OCI-M1 (cell line): ENCODE data around the gene RGR.
A peak's percentile ranks its signal among the peaks of the same experiment; 100 is the strongest.

Experiments
- DNase-seq: peaks from one replicate; lab custom pipeline; 2025; lab: John Stamatoyannopoulos, UW

The RGR gene

GRCh38 chr10:84296091-84296981 is 51.5 kb downstream of the RGR start:
- DNase-seq = no peak

DNA sequence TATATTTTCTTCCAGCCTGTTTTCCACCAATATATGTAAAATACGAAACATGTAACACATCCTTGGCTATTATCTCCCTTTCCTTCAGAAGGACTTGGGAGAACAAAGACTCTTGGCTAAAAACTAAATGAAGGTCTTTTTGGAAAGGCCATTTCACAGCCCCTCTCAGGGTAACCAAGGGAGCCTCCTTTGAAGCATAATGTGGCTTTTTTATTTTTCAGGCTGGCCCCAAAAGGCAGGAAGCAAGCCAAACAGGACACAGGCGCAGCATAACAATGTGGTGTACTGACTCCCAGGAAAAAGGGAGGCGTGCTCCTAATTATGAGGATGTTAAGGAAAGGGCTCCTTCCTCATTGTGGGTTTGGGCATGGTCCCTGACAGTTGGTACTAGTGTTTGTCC is 53.2 kb downstream of the RGR start:
- no peak for DNase-seq

- no peak for DNase-seq
Measured at GRCh38 chr10:84302223-84302622, 57.4 kb downstream of the RGR start.

DNA sequence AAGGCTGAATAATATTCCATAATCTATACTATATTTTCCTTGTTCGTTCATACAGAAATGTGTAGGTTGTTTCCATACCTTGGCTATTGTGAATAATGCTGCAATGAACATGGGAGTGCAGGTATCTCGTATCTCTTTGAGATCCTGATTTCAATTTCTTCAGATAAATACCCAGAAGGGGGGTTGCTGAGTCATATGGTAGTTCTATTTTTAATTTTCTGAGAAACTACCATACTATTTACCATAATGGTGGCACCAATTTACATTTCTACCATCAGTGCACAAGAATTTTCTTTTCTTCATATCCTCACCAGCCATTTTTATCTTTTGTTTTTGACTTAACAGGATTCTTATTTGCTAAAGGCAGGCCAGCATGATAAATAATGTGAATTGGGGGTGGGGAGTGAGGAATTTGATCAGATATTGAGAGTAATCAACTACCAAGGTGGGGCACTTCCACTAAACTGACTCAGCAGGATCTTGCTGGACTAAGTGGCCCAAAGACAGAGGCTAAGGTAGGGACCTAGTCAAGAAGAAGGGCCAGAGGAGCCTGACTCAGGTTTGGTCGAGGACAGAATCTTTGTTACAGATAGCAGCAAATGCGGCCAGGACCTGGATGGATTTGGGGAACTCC is 62.0 kb downstream of the RGR start:
- no peak for DNase-seq

DNA sequence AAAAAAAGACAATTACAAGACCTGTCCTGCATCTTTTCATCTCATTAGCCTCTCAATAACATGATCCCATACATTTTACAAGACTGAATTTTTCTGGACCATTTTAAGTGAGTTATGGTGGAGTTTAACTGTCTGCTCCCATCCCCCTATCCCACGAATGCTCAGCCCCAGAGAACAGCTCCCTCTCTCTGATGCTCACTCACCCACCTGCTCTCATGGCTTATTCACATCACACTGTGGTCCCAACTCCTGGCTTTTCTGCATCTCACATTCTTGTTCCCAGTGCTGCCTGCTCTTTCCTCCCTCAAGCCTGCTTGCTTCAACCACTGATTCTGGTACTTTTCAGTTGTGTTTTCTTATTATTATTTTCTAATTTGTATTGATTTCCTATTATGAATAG is 63.2 kb downstream of the RGR start:
- no peak for DNase-seq

DNA sequence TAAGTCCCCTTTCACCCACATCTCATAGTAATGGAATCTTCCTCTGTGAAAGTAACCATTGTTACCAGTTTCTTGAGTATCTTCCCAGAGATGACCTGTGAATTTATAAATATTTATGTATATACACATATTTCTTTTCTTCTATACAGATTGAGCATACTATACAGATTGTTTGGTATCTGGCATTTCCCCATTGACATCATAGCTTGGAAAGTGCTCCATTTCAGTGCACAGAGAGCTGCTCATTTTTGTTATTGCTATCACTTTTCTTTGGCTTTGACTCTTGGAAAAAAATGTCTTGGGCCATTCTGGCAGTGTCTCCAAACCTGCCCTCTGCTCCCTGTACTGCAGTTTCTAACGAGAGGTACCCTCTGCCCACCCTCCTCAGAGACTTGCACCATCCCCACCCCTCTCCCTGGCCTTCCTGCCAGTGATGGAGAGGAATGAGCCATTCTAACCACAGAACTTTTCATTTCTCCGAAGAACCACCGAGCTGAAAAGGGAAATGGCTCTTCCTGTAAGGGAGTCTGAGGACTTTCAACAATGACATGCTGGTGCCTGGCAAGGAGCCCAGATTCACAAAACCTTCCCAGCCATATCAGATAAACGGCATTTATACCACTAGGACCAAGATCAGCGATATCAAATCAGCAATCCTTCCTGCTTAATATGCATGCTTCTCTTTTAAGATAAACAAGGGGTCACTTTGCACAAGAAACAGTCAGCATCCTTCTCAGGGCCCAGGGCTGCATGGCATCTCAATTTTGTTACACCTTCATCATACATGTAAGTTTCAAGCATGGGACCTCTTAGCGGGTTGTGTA is 63.8 kb downstream of the RGR start:
- peak; percentile 84 for DNase-seq
